Astrocyte (in vitro differentiated cells and primary cell): ENCODE measurements around the gene DENND6B. TPM values are rescaled to one million over a fixed set of nuclear protein-coding genes. Genes with fewer than 3 reads are reported as not detected.

Experiments
- DNase-seq: peaks from one replicate; pipeline ENCODE4 v3.0.0-alpha.2; 2010; ENCODE audit warnings: low read depth
- FAIRE-seq: peaks from 2 replicates; lab custom pipeline; 2011; peaks lifted over from hg19 to GRCh38; lab: Jason Lieb, UNC
- H2AFZ ChIP-seq: 2 replicates; pipeline ENCODE4 v1.6.0; 2012; ENCODE audit warnings: low read depth, low read length, inconsistent platforms
- H3K27ac ChIP-seq: 2 replicates; pipeline ENCODE4 v1.5.1; 2011; ENCODE audit warnings: low read depth, low read length, inconsistent platforms
- H3K27me3 ChIP-seq: 2 replicates; pipeline ENCODE4 v1.6.0; 2011; ENCODE audit warnings: low read length, inconsistent platforms; ENCODE audit not compliant: insufficient read depth
- H3K36me3 ChIP-seq: 2 replicates; pipeline ENCODE4 v1.5.1; 2011; ENCODE audit warnings: low read length, inconsistent platforms; ENCODE audit not compliant: insufficient read depth
- H3K4me1 ChIP-seq: 2 replicates; pipeline ENCODE4 v1.5.1; 2011; ENCODE audit warnings: low read length, inconsistent platforms; ENCODE audit not compliant: insufficient read depth
- H3K4me2 ChIP-seq: 2 replicates; pipeline ENCODE4 v1.6.0; 2012; ENCODE audit warnings: low read length, inconsistent platforms
- H3K4me3 ChIP-seq: 2 replicates; pipeline ENCODE4 v1.5.1; 2011; ENCODE audit warnings: low read depth, mild to moderate bottlenecking, low read length, inconsistent platforms; ENCODE audit not compliant: insufficient read depth
- H3K79me2 ChIP-seq: 2 replicates; pipeline ENCODE4 v1.6.0; 2012; ENCODE audit warnings: mild to moderate bottlenecking, low read length, inconsistent platforms; ENCODE audit not compliant: insufficient read depth
- H3K9ac ChIP-seq: 2 replicates; pipeline ENCODE4 v1.6.0; 2012; ENCODE audit warnings: mild to moderate bottlenecking, low read length, inconsistent platforms
- H3K9me3 ChIP-seq: 2 replicates; pipeline ENCODE4 v1.5.1; 2012; ENCODE audit warnings: low read depth, mild to moderate bottlenecking, low read length, inconsistent platforms; ENCODE audit not compliant: insufficient read depth
- H4K20me1 ChIP-seq: 2 replicates; pipeline ENCODE4 v1.6.0; 2012; ENCODE audit warnings: low read length, inconsistent platforms; ENCODE audit not compliant: insufficient read depth
- H3K27ac Mint-ChIP-seq: one replicate; pipeline ENCODE4 v1.8.0; 2021; ENCODE audit warnings: mild to moderate bottlenecking, mixed read lengths; ENCODE audit not compliant: unreplicated experiment
- H3K27me3 Mint-ChIP-seq: one replicate; pipeline ENCODE4 v1.8.0; 2021; ENCODE audit warnings: low read depth, mixed read lengths; ENCODE audit not compliant: unreplicated experiment
- H3K36me3 Mint-ChIP-seq: one replicate; pipeline ENCODE4 v1.8.0; 2021; ENCODE audit warnings: low read depth, mixed read lengths; ENCODE audit not compliant: unreplicated experiment
- H3K4me1 Mint-ChIP-seq: one replicate; pipeline ENCODE4 v1.8.0; 2021; ENCODE audit warnings: low read depth, mixed read lengths; ENCODE audit not compliant: unreplicated experiment
- H3K4me3 Mint-ChIP-seq: one replicate; pipeline ENCODE4 v1.8.0; 2021; ENCODE audit warnings: mild to moderate bottlenecking, moderate library complexity, mixed read lengths; ENCODE audit not compliant: unreplicated experiment
- H3K9me3 Mint-ChIP-seq: one replicate; pipeline ENCODE4 v1.8.0; 2021; ENCODE audit warnings: mild to moderate bottlenecking, mixed read lengths; ENCODE audit not compliant: unreplicated experiment
- CTCF ChIP-seq: IDR thresholded peaks from 2 replicates; pipeline ENCODE4 v1.5.1; 2011; ENCODE audit warnings: low read depth, mild to moderate bottlenecking, inconsistent platforms, low read length, moderate library complexity; ENCODE audit not compliant: insufficient read depth
- EZH2 ChIP-seq: IDR thresholded peaks from 2 replicates; pipeline ENCODE4 v1.6.1; 2012; ENCODE audit warnings: mild to moderate bottlenecking, low read length, inconsistent platforms; ENCODE audit not compliant: insufficient read depth
- total RNA-seq: library from RNA; stranded (reverse); gene quantifications from 2 replicates; pipeline ENCODE4 v1.2.1, GENCODE V29; 2021

The DENND6B gene
- total RNA-seq, 1 donor from 2014 or later: 5.4 TPM

DNA sequence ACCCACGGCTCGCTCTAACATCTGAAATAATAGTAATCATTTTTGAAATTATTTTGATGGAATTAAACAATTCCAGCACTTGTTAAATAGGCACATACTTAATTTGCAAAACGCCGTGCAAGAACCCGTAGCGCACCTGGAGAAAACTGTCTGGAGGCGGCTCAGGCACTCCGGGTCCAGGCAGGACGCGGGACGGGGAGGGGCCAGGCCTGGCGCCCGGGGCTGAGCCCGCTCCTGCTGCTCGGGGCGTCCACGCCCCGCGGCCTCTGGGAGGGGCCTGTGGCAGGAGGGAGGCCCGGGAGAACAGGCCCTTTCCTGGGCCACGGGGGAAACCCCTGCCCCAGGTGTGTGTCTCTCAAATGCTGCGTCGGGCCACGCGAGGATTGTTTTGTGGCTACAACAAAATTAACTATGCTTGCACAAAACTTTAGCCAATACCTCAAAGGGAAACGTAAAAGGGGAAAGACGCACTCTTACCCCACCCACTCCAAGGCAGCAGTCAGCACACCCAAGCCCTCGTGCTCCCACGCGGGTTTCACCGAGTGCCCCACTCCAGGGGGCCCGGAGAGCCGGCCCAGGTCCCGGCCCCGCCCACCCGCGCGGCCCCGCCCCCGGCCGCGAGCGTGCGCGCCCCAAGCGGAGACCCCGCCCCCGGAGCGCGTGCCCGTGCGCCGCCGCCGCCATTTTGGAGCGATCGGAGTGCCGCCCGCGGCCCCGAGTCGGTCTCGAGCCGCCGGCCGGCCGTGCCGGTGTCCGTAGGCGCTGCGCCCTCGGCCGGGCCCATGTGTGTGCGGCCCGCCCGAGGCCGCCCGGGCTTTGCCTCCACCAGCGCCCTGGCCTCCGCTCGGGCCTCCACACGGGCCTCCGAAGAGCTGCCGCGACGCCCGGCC lies 16.1 kb upstream of the DENND6B start, which contains the start of gene PPP6R2:
PPP6R2 (plus strand) TSS at position 677 of the 890 bp plus-strand sequence. CDS start 50,582 bp downstream, outside the sequence.
- H3K79me2 ChIP-seq: peaks cover 25% of the 10 kb centered on the region
- Mint-ChIP-seq H3K27me3 (no peaks in the 10 kb centered on the region), H3K27ac (peak within 1 kb of the TSS; percentile 78), H3K4me1 (no peaks in the 10 kb centered on the region), H3K4me3 (peak within 1 kb of the TSS; percentile 90), H3K9me3 (no peaks in the 10 kb centered on the region), H3K36me3 (no peaks in the 10 kb centered on the region)
- peak within 1 kb of the TSS; percentile 76 for H3K4me3 ChIP-seq
- H3K4me1 ChIP-seq: peaks cover 6% of the 10 kb centered on the region
- H3K27me3 ChIP-seq: no peaks in the 10 kb centered on the region
- FAIRE-seq (no peak), DNase-seq (no peak)
- H3K9ac ChIP-seq: peak within 1 kb of the TSS; percentile 94
- peaks cover 7% of the 10 kb centered on the region for H3K9me3 ChIP-seq
- peak within 1 kb of the TSS; percentile 58 for H3K27ac ChIP-seq
- peak within 1 kb of the TSS; percentile 100 for H3K4me2 ChIP-seq
- H4K20me1 ChIP-seq: peaks cover 35% of the 10 kb centered on the region
- no peaks in the 10 kb centered on the region for H3K36me3 ChIP-seq
- TF ChIP-seq EZH2 (no peak), CTCF (no peak)
- peak within 1 kb of the TSS; percentile 86 for H2AFZ ChIP-seq

DNA sequence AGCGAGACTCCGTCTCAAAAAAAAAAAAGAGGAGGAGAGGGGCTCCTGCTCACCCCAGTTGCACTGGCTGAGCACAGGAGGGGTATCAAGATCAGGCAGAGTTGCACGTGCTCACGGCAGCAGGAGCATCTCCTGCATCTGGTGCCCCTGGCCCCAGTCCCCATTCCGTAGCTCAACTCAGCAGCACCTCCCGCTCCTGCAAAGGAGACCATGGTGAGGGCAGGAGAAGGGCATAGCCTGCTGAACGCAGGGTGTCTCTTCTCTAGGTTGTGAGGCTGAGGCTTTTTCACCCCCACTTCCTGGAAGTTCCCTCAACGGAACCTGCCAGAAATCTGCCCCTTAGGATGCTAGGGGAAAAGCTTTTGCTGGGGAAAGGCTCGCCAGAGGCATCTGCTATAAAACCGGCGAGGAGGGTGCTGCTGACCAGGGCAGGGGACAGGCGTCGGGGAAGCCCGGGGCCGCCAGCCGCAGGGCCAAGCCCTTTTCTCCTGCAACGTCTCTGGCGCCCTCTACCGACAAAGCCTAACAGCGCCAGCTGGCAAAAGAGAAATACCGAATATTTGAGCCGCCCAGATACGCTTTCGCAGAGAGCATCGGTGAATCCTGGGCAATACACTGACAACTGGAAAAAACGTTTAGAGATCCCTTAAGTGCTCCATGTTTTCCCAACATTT lies 15.3 kb upstream of the DENND6B start:
- Histone ChIP-seq H3K4me3 (peak overlapping the region; percentile 76), H3K79me2 (peaks cover 17% of the 10 kb centered on the region), H3K9ac (peak overlapping the region; percentile 94), H3K4me1 (peaks cover 6% of the 10 kb centered on the region), H3K36me3 (no peaks in the 10 kb centered on the region), H3K4me2 (peak overlapping the region; percentile 100), H4K20me1 (peaks cover 35% of the 10 kb centered on the region), H3K27me3 (no peaks in the 10 kb centered on the region), H2AFZ (peak overlapping the region; percentile 86), H3K9me3 (peaks cover 11% of the 10 kb centered on the region), H3K27ac (peak overlapping the region; percentile 39)
- peak overlapping the region; percentile 78 for H3K27ac Mint-ChIP-seq
- no peaks in the 10 kb centered on the region for H3K27me3 Mint-ChIP-seq
- FAIRE-seq (no peak), DNase-seq (peak; percentile 60)
- no peaks in the 10 kb centered on the region for H3K4me1 Mint-ChIP-seq
- no peaks in the 10 kb centered on the region for H3K36me3 Mint-ChIP-seq
- TF ChIP-seq EZH2 (no peak), CTCF (peak; percentile 97)
- no peaks in the 10 kb centered on the region for H3K9me3 Mint-ChIP-seq
- peak overlapping the region; percentile 90 for H3K4me3 Mint-ChIP-seq
